NT2/D1 (cell line): Measurements from ENCODE around the gene GPRC5B.

Experiments
- DNase-seq: peaks from one replicate; pipeline ENCODE4 v3.0.0-alpha.2; 2011; ENCODE audit warnings: low read depth, low spot score
- H3K27me3 ChIP-seq: 2 replicates; pipeline ENCODE4 v1.6.0; 2011; ENCODE audit warnings: mild to moderate bottlenecking; ENCODE audit not compliant: insufficient read length, insufficient read depth
- H3K36me3 ChIP-seq: 2 replicates; pipeline ENCODE4 v1.6.1; 2011; ENCODE audit warnings: mild to moderate bottlenecking, low read length, mixed read lengths; ENCODE audit not compliant: insufficient read depth, insufficient read length
- H3K4me1 ChIP-seq: 2 replicates; pipeline ENCODE4 v1.5.1; 2011; ENCODE audit not compliant: insufficient read depth, insufficient read length
- H3K4me3 ChIP-seq: 2 replicates; pipeline ENCODE4 v1.5.1; 2011; ENCODE audit warnings: low read depth; ENCODE audit not compliant: insufficient read length
- H3K9ac ChIP-seq: 2 replicates; pipeline ENCODE4 v1.6.0; 2011; ENCODE audit warnings: low read depth; ENCODE audit not compliant: insufficient read length
- H3K9me3 ChIP-seq: 2 replicates; pipeline ENCODE4 v1.5.1; 2011; ENCODE audit warnings: mild to moderate bottlenecking, low read length; ENCODE audit not compliant: insufficient read depth
- SUZ12 ChIP-seq: IDR thresholded peaks from 2 replicates; pipeline ENCODE4 v1.6.1; 2011; ENCODE audit not compliant: insufficient read length, insufficient read depth; ENCODE audit errors: extremely low read depth
- YY1 ChIP-seq: IDR thresholded peaks from 2 replicates; pipeline ENCODE4 v1.6.1; 2011; ENCODE audit not compliant: insufficient read length, insufficient read depth
- ZNF274 ChIP-seq: IDR thresholded peaks from 2 replicates; pipeline ENCODE4 v1.6.1; 2011; ENCODE audit warnings: mild to moderate bottlenecking, low read depth, low read length

The GPRC5B gene

DNA sequence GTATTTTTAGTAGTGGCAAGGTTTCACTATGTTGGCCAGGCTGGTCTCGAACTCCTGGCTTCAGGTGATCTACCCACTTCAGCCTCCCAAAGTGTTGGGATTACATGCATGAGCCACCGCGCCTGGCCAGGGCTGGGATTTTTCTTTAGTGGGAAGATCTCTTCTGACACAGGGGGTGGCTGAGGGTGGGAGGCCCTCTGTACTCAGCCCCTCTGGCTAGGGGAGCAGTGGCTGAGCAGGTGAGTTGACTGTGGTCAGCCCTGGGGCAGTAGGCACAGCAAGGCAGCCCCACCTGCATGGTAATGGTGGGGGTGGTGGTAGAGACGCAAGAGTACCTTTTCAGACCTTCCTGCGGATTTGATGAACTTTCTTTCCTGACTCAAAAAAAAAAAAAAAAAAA, 12.3 kb upstream of the GPRC5B start:
- DNase-seq = no peak
- H3K4me1 ChIP-seq = peaks cover 5% of the 10 kb centered on the region
- no peak overlapping the region for H3K9ac ChIP-seq
- no peaks in the 10 kb centered on the region for H3K27me3 ChIP-seq
- no peak overlapping the region for H3K4me3 ChIP-seq
- TF ChIP-seq ZNF274 (no peak), SUZ12 (no peak), YY1 (no peak)
- no peaks in the 10 kb centered on the region for H3K36me3 ChIP-seq
- no peaks in the 10 kb centered on the region for H3K9me3 ChIP-seq

- H3K27me3 ChIP-seq = no peaks in the 10 kb centered on the region
- H3K9ac ChIP-seq = no peak overlapping the region
- H3K4me3 ChIP-seq = no peak overlapping the region
- H3K4me1 ChIP-seq = peaks cover 5% of the 10 kb centered on the region
- no peak for DNase-seq
- no peaks in the 10 kb centered on the region for H3K9me3 ChIP-seq
- no peaks in the 10 kb centered on the region for H3K36me3 ChIP-seq
- no peak for TF ChIP-seq SUZ12
- TF ChIP-seq YY1 = no peak
- TF ChIP-seq ZNF274 = no peak
Measured at GRCh38 chr16:19894586-19894985, 9.9 kb upstream of the GPRC5B start.

- no peak overlapping the region for H3K9ac ChIP-seq
Measured at GRCh38 chr16:19892902-19893301, 8.3 kb upstream of the GPRC5B start.

DNA sequence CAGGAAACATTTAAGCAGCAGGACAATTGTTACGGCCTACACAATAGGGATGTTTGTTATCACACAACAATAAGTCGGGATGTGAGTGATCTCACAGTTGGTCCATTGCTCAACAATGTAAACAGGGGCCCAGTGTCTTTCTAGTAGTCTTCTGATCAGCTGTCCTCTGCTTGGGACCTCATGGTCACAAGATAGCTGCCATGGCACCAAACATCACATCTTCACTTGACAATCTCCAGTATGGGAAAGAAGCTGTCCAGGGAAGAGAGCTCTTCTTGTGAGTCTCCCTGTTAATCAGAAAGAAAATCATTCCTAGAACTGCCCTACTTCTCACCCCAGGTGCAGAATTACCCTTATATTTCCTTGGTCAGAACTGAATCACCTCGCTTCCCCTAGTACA, 6.3 kb upstream of the GPRC5B start:
- Histone ChIP-seq H3K27me3 (peaks cover 5% of the 10 kb centered on the region), H3K4me3 (no peak overlapping the region), H3K9ac (no peak overlapping the region), H3K4me1 (peaks cover 3% of the 10 kb centered on the region), H3K36me3 (no peaks in the 10 kb centered on the region), H3K9me3 (no peaks in the 10 kb centered on the region)
- TF ChIP-seq YY1 = no peak
- TF ChIP-seq SUZ12 = no peak
- no peak for DNase-seq

More at GRCh38 chr16:19892902-19893301, 8.3 kb upstream of the GPRC5B start:
- Histone ChIP-seq H3K9me3 (no peaks in the 10 kb centered on the region), H3K4me1 (peaks cover 2% of the 10 kb centered on the region), H3K36me3 (no peaks in the 10 kb centered on the region), H3K4me3 (no peak overlapping the region), H3K27me3 (no peaks in the 10 kb centered on the region)
- DNase-seq = no peak
- TF ChIP-seq ZNF274 (no peak), SUZ12 (no peak), YY1 (no peak)

DNA sequence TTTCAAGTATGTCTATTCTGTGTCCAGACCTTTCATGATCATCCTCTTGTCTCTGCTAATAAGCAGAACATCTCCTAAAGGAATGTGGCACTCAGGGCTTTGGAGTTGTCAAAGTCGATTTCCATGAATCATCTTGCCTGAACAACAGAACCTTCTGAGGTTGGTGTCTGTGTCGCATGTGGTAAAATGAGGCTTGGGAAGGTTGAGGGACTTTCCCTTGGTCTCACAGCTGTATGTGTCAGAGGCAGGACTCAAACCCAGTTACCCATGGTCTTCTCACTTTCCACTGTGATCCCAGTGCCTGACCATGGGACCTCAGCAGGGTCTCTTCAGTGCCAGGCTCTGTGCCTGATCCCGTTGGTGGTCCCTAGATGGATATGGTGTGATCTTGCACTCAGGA, 4.2 kb upstream of the GPRC5B start:
- no peak for TF ChIP-seq ZNF274
- TF ChIP-seq SUZ12 = no peak
- no peak for TF ChIP-seq YY1
- Histone ChIP-seq H3K27me3 (peaks cover 16% of the 10 kb centered on the region), H3K4me1 (peaks cover 10% of the 10 kb centered on the region), H3K4me3 (no peak overlapping the region), H3K36me3 (no peaks in the 10 kb centered on the region), H3K9ac (no peak overlapping the region), H3K9me3 (no peaks in the 10 kb centered on the region)
- DNase-seq = no peak

DNA sequence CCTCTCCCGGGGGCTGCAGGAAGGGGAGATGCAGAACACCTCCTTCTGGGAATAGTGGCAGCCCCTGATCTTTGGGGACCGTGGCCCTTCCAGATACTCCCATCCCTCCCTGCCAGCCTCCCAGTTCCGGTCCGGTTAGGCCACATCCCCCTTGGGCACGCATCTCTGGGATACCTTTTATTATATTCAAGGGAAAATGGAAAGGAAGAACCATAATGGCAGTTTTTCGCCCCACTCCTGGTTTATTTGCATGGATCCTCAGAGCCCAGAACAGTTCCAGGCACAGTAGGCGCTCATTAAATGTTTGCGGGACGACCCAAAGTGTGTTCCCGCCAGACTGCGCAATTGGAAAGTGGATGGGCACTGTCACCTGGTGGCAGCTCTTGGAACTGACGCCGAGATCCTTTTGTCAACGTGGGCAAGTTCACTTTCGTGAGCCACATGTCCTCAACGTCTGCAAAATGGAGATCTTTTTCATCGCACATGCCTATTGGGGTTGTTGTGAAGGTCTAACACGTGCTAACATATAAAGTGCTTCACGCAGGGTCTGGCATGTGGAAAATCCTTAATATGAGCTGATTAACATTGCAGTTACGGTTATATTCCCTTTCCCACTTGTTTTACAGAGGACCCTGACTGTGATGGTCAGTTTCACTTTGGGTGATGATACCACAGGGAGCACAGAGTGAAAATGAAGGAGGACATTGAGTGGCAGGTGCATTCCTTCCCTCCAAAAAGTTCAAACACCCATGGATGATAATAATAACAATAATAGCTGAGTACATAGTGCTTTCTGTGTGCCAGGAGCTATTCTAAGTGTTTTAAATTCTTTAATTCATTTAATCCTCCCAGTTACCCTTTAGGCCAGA, 1.7 kb upstream of the GPRC5B start:
- peaks cover 3% of the 10 kb centered on the region for H3K36me3 ChIP-seq
- peak overlapping the region; percentile 8 for H3K9ac ChIP-seq
- DNase-seq = peak; percentile 85
- H3K27me3 ChIP-seq = peaks cover 16% of the 10 kb centered on the region
- no peaks in the 10 kb centered on the region for H3K9me3 ChIP-seq
- H3K4me1 ChIP-seq = peaks cover 12% of the 10 kb centered on the region
- H3K4me3 ChIP-seq = no peak overlapping the region
- TF ChIP-seq YY1 (no peak), ZNF274 (no peak), SUZ12 (no peak)

DNA sequence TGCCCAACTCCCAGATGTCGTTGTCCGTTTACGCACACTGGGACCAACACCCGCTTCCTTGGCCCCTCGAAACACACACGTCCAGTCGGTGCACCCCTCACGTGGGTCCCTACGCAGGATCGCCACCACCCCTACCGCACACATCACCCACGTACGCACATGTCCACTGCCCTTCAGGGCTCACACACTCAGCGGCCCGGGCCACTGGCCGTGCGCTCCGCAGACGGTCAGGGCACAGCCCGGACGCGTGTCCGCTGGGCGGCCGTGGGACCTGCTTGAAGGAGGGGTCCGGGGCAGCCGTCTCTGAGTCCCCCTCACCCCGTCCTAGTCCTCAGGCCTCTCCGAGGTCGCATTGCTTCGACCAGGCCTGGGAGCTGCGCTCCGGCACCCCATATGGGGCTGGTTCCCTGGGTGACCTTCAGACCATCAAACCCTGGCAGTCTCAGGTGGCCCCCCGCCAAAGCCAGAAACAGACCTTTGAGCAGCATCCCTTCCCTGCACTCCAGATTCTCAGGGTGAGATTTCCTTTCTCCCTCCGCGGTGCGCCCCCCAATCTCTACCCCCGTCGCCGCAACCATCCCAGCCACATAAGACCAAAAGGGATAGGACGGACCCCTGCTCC, 914 bp upstream of the GPRC5B start:
- H3K27me3 ChIP-seq = peaks cover 16% of the 10 kb centered on the region
- H3K9ac ChIP-seq = peak overlapping the region; percentile 66
- peaks cover 9% of the 10 kb centered on the region for H3K36me3 ChIP-seq
- no peak for TF ChIP-seq ZNF274
- no peak for DNase-seq
- H3K9me3 ChIP-seq = no peaks in the 10 kb centered on the region
- H3K4me3 ChIP-seq = peak overlapping the region; percentile 41
- H3K4me1 ChIP-seq = peaks cover 19% of the 10 kb centered on the region
